DND-41 (cell line): ENCODE data around the gene AMPH.

Experiments
- EZH2 ChIP-seq: IDR thresholded peaks from 3 replicates; pipeline ENCODE4 v1.6.1; 2012; ENCODE audit warnings: borderline replicate concordance, low read depth, mild to moderate bottlenecking, moderate library complexity, low read length, inconsistent platforms; ENCODE audit not compliant: severe bottlenecking
- TF ChIP-seq, protein P1 (sequence below): IDR thresholded peaks from 2 replicates; pipeline ENCODE4 v1.5.1; 2012; ENCODE audit warnings: borderline replicate concordance, low read length, moderate library complexity, mild to moderate bottlenecking; ENCODE audit not compliant: poor library complexity, severe bottlenecking; ENCODE audit errors: extremely low read depth

DNA sequence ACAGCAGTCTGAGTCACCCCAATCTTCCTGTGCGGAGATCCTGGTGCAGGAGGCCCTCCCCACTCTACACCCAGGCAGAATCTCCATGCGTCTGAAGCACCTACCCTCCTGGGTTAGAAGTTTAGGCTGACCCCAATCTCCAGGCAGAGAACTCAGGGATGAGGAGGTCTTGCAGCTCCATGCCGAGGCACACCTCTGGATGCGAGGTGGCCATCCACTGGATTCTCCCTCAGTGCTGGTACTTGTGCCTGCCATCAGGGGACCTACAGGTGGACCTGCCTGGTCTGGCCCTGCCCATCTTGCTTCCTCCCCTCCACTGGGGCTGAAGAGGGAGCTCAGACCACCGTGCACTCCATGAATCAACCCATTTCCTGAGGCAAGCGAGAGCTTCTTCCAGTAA lies 28.8 kb upstream of the AMPH start:
- TF ChIP-seq, protein P1, sequence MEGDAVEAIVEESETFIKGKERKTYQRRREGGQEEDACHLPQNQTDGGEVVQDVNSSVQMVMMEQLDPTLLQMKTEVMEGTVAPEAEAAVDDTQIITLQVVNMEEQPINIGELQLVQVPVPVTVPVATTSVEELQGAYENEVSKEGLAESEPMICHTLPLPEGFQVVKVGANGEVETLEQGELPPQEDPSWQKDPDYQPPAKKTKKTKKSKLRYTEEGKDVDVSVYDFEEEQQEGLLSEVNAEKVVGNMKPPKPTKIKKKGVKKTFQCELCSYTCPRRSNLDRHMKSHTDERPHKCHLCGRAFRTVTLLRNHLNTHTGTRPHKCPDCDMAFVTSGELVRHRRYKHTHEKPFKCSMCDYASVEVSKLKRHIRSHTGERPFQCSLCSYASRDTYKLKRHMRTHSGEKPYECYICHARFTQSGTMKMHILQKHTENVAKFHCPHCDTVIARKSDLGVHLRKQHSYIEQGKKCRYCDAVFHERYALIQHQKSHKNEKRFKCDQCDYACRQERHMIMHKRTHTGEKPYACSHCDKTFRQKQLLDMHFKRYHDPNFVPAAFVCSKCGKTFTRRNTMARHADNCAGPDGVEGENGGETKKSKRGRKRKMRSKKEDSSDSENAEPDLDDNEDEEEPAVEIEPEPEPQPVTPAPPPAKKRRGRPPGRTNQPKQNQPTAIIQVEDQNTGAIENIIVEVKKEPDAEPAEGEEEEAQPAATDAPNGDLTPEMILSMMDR: no peak
- no peak for TF ChIP-seq EZH2
